Stimulated activated CD4-positive, alpha-beta T cell treated with anti-CD3 and anti-CD28 coated beads, Interleukin-4, amount 100 ng/mL, for 1 hour (primary cell): ENCODE results near the gene TBX1.

Source experiments
- DNase-seq: peaks from one replicate; pipeline ENCODE4 v3.0.0-alpha.2; 2020

Gene TBX1

GRCh38 chr22:19815823-19816290 lies 55.3 kb downstream of the TBX1 start:
- no peak for DNase-seq

GRCh38 chr22:19816372-19817119 lies 56.0 kb downstream of the TBX1 start:
- no peak for DNase-seq
